GM19397 (cell line): Measurements from ENCODE around the gene SRMS.

Experiments
- ATAC-seq: cut with Tn5 transposase; IDR thresholded peaks from one replicate; pipeline ENCODE4 v1.9.1; 2021; ENCODE audit warnings: mild to moderate bottlenecking, moderate library complexity; ENCODE audit not compliant: unreplicated experiment

SRMS gene

DNA sequence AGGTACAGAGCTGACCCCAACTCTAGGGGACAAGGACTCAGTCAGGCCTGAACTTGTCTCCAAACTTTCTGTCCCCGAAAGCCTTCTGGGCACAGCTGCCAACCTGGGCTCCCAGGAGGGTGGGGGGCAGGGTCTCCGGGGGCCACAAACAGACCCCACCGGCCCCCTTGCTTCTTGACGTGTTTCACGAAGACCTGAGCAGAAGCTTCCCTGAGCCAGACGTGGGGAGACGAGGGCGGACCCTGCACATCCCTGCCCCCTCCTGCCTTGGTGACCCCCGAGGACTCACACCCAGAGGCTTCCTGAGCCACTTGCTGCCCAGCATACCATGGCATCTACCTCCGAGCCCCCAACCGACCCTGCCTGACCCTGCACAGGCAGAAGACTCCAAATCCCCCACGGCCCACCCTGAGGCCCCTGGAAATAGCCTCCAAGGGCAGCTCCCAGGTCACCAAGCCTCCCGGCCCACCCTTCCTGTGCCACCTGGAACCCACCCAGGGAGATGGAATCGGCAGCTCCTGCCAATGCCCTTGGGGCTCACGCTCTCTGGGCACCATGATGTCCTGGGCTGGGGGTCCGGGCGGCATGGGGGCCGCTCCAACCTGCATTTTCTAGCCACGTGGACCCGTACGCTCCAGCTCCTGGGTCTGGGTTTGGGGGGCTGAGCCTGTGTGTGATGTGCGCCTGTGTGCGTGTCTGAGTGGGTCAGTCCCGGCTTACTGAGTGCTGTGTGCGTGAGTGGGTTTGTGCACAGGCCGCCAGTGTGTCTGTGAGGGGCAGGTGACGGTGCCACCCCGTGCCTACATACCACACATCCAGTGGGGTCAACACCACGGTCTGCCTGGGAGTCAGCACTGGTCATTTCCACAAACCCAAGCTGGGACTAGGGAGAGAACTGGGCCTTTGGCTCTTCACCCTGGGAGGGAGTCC is 7.8 kb downstream of the SRMS start:
- no peak for ATAC-seq

DNA sequence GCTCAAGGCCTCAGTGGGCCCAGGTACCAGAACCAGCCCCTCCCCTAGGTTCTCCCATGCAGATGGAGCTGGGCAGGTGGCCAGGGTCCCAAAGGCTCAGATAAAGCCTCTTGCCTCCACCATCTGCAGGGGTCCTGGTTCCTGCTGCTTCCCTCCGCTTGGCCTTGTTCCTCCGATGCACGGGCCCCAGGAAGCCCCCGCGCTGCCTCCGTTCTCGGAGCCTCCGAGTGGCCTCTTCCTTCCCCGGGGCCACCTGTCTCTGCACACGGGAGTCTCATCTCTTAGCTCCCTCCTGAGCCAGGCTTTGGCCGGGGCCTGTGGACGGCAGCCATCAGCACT is 8.5 kb downstream of the SRMS start:
- ATAC-seq, result no peak

DNA sequence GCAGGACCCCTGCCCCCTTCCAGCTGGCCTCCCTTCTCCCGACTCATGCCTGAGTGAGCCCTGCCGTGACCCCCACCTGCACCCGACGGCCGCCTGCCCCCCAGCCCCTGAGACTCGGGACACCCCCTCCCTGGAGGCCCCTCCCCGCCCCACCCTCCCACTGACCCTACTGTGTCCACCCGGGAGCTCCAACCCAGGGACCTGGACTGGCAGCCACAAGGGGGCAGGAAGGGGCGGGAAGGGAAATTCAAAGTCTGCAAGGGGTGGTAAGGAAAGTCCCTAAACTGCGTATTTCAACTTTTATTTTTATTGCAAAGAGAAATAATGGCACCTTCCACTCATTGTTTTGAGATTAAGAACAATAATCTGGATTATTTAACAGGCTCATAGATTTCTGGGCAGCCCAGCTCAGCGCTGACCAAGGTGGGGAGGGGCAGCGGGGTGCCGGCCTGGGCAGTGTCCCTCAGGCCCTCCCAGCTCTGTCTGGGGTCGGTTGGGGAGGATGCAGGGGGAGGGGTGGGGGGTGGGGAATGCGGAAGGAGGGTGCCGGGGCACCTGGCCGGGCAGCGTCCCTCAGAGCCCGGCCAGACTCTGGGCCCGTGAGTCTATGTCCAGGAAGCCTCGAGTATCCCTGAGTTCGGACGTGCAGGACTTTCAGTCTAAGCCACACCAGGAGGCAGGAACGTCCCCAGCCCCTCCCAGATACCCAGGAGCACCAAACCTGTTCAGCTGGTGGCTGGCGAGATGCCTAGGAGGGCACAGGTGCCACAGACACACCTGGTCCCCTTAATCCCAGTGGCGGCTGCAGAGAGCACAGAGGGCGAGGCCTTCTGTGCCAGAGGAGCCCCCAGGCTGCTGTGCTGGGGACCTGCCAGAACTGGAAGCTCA is 9.1 kb downstream of the SRMS start:
- ATAC-seq, result no peak

DNA sequence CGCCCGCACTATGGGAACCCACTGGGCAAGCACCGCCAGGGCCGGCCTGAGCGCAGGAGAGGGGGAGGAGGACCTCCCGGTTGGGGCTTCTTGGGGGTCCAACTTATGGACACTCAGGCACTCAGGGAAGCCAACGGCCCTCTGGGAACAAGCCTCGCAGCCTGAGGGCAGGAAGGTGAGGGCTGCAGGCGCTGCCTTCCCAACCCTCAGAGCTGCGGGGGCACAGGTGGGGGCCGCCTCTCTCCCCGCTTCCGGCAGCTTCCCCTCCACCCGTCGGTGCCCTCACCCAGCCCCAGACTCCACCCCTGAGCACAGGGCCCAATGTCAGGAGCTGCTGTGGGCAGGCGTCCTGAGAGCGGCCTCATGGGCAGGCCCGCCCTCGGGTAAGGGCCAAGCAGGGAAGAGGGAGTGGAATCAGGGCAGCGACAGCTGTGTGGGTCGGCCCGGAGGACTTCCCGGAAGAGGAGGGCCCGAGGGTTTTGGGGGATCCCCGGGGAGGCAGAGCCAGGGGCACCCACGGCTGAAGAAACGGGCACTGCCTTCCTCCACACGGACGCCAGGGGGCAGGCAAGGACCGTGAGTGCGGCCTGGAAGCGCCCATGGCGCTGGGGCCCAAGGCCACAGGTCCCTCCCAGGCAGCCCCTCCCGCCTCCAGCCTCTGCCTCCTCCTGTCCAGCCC is 9.9 kb downstream of the SRMS start:
- peak; percentile 74 for ATAC-seq

DNA sequence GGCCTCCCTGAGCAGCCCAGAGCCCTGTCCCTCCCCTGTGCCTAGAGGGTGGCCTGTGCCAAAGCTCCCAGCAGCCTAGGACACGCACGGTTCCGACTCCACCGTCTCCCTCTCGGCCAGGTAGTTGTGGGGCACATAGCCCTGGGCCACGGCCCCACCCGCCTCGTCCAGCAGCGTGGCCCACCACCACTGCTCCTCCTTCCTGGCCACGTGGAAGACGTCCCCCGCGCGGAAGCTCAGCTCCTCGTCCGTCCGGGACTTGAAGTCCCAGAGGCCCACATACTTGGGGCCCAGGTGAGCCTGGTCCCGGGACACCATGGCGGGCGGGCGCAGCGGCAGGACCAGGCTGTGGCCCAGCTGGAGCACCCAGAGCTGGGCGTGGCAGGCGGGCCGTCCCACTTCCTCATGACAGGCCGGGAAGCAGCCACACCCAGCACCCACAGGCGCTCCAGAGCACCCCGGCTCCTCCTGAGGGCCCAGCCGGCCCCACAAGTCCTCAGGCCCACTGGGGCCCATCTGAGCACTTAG is 10.5 kb downstream of the SRMS start, which contains the start of gene PTK6:
TSS of gene PTK6 (minus strand) at position 380 of the 528 bp plus-strand sequence. CDS start at position 318, 62 bp downstream.
- peak; percentile 3 for ATAC-seq

DNA sequence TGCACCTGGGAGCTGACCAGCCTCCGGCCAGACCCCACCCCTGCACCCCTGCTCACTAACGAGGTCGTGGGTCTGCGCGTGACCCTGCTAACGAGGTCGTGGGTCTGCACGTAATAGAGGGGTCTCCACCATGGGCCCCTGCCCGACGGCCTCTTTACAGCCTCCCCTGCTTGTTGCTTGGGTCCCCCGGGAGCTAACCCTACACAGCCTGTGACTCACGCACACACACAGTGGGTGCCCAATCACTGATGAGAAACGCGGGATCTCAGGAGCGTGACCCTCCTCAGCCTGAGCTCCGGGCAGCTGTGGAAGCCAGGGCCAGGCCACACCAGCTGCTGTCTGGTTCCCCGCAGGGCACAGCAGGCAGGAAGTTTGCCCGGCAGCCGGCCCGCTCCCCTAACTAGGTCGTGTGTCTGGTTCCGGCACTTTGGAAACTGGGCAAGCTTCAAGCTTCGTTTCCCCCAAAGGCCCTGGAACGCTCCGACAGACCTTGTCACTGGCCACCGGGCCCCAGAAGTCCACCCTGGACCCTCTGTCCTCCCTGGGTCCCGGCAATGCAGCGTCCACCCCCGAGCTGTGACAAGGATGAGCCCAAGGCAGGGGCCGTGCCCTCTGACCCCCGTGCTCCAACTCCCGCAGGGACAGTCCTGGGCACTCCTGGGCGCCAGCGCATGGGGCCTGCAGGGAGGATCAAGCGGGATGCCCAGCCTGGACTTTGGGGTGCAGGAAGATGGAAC is 11.1 kb downstream of the SRMS start:
- no peak for ATAC-seq

DNA sequence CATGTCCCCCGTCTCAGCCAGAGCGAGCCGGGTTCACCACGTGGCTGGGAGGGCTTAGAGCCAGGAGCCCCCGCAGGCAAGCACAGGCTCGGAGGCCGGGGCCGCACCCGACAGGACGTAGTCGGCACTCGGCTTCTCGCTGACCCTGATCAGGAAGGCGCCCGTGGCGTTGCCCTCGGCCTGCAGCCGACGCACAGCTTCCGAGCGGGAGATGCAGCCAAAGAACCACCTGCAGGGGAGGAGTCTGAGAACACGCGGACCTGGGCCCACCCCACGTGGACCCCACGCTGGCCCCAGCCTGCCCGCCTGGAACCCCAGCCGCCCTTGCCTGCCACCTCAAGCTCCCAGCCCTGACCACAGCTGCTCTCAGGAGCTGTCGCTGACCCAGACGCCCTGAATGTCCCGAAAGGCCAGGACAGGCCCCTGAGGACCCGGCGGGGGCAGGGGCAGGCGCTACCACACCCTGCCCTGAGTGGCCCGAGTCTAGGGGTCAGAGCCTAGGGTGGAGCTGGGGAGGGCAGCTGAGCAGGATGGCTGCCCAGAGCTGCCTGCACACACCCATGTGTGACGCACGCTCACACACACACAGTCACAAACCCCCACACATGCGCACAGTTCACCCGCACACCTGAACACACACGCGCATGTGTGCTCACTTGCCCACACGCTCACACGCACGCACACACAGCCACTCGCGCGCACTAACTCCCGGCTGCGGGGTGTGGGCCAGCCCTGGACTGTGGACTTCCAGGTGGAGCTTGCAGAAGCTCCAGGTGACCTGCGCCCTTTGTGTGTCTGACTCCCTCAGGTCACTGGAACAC is 12.5 kb downstream of the SRMS start:
- no peak for ATAC-seq

DNA sequence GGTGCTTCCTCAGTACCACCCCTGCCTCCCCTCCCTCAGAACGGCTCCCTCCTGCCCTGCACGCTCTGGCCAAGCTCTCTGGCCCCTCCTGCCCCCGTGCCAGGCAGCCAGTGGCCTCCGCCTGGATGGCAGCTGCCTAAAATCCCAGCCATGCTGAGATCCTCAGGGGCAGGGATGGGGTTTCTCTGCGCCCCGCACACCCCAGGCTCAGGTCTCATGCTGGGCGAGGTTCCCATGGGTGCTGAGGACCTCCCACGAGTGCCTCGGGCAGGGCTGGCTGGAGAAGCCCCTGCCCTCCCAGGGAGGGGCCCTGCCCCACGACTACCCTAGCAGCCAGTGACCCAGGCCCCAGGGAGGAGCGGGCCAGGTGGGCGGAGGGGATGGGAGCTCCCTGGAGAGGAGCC is 13.1 kb downstream of the SRMS start:
- no peak for ATAC-seq

DNA sequence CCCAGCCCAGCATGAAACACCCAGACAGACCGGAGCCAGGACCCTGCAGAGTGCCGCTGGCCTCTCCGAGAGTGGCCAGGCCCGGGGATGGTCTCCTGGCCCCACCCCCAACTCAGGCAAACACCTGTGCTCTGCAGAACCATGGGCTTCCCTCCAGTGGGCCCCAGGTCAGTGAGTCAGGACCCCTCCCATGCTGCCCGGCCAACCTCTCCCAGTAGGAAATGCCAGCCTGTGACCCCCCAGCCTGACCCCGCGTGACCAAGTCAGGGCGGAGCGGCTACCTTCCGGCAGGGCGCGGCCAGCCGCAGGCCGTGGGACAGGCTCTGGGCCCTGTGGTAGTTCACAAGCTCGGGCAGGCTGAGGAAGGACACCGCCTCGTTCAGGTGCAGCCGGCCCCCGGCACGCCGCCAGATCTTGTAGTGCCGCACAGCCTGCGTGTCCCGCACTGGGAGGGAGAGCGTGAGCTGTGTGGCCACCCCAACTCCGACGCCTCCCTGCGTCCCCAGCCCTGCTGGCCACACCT is 13.6 kb downstream of the SRMS start:
- ATAC-seq, result no peak

DNA sequence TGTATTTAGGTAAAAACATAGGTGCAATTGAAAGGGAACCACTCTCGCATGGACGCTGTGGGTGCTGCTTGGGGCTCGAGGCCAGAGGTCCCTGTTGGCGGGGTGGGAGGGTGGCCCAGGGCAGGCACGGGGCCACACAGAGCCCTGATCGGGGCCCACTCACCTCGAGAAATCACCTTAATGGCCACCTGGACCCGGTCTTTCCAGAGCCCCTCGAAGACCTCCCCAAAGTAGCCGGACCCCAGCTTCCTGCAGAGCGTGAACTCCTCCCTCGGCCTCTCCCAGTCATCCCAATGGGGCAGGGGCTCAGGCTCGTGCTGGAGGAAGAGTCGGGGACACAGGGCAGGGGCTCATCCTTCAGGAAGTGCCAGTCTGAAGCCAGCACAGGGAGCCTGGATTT is 14.2 kb downstream of the SRMS start:
- ATAC-seq, result no peak

DNA sequence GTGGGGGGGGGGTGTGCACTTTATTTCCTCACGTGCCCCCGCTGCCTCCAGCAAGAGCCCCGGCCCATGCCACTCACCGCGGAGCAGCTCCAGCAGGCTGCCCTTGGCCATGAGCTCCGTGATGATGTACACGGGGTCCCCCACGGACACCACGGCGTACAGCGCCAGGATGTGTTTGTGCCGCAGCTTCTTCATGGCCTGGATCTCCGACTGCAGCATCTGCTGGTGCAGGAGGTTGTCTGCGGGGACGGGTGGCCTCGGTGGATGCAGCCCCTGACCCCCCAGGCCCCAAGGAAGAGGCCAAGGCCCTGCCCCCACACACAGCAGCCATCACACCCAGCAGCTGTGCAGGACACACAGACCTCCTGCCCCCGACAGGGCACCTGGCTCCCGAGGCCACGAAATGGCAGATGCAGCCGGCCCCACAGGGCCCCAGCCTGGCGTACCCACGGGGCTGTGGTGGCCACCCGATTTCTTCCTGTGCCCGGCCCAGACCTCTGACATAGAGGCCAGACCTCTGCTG is 15.0 kb downstream of the SRMS start:
- ATAC-seq, result no peak

DNA sequence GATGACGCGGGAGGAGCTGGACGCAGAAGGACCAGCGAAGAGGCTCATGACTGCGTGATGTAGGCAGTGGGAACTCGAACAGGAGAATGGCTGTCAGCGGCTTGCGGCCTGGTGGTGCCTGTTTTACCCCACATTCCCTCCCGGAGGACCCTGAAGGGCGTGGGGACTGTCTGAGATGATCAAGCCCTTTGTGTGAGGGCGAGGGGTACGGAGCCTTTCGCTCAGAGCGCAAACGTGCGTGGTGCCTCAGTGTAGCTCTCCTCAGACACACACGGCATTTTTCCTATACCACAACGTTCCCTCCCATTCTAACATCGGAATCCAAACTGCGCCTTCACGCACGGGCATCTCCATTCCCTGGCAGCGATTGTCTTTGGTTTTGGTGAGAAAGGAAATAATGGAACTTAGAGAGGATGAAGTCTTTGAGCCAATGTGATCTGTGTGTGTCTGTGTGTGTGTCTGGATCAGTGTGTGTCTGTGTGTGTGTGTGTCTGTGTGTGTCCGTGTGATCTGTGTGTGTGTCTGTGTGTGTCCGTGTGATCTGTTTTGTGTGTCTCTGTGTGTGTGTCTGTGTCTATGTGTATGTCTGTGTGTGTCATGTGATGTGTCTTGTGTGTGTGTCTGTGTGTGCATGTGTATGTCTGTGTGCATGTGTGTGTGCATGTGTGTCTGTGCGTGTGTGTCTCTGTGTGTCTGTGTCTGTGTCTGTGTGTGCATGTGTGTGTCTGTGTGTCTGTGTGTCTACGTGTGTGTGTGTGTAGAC is 15.7 kb downstream of the SRMS start:
- ATAC-seq, result no peak

DNA sequence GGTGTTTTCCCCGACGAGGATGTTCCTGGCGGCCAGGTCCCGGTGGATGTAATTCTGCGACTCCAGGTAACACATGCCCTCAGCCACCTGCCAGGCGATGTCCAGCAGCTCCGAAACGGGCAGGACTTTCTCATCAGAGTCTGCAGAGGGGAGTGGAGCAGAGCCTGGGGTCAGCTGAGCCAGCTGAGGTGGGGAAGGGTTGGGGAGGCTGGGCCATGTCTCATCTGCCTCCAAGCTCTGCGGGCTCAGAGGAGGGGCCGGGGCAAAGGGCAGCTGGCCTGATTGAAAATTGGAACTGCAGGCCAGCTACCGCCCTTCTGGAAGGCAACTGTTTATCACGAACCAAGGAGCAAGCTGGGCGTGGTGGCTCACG is 16.8 kb downstream of the SRMS start:
- ATAC-seq, result no peak

DNA sequence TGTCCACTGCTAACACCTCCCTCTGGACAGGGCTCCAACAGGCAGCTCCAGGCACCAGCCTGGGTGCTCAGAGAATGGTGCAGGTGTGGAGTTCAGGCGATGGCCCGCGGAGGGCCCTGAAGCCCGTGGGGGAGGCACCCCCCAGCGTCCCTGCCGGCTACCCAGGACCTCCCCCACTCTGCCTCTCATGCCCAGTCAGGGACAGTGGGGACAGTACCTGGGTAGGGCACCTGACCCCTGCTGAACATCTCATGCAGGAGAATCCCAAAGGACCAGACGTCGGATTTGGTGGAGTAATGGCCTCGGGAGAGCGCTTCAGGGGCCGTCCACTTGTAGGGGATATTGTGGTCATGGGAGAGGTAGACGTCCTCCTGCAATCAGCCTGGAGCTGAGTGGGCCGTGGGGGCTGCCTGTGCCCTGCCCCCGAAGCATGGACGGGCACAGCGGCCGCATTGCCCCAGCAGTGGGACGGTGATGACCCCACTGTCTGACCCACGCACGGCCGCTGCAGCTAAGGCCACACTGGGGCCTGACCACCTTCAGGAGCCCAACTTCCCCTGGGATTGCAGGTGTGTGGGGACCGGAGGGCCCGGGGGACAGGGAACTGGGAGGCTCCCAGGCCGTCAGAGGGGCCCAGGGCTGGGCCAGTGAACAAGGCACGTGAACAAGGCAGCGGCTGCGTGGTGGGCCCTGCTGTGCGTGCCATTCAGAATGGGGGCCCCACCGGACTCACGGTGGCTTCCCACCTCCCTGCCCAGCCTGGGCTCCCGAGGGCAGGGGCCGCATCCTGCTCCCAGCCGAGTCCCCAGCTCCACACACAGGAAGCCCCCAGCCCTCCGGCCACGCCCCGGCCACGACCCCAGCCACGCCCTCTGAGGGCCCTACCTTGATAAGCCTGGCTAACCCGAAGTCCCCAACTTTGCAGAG is 17.4 kb downstream of the SRMS start:
- ATAC-seq, result no peak

DNA sequence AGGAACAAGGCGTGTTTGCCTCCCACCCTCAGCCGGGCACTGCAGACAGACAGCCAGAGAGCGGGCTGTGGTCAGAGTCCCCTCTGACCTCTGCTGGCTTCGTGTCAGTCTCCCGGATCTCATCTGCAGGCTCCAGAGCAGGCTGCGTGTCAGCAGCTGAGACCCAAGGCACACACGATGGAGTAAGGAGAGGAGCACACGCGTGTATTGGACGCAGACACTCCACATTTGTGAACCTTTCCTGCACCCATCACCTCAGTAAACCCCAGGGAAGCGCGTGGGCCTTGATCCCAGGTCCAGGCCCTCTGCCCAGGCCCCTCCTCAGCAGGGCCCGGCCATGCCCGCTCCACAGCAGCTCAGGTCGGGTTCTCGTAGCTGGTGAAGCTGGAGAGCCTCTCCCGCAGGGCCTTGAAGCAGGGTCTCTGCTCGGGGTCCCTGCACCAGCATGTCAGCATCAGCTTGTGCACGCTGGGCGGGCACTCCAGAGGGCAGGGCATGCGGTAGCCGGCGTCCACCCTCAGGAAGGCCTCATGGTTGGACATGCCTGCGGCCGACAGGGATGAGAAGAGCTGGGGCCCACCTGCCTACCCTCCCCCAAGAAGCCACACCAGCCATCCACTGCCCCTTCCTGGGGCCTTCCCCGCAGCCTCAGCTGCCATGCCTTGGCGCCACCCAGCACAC is 18.2 kb downstream of the SRMS start:
- ATAC-seq, result no peak

DNA sequence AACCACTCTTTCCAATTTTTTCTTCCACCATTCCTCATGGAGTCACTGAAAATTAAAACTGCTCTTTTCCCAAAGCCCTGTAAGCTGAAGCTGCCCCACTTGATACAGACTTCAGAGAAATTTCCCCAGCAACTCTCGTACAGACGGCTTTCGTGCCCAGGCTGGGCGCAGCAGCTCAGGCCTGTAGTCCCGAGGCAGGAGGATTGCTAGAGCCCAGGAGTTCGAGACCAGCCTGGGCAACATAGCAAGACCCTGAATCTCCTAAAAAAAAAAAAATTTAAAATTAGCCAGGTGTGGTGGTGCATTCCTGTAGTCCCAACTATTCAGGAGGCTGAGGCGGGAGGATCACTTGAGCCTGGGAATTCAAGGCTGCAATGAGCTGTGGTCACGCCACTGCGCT is 20.4 kb downstream of the SRMS start:
- ATAC-seq, result no peak

DNA sequence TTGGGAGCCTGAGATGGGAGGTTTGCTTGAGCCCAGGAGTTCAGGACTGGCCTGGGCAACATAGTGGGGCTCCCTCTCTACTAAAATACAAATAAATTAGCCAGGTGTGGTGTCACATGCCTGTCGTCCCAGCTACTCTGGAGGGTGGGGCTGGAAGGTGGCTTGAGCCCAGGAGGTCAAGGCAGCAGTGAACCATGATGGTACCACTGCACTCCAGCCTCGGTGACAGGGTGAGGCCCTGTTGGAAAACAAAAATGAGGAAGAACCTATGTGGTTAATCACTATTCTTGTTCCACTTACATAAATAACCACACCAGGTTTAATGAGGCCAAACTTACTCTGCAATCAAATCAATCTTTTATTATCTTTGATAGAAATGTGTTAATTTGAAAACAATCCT is 21.6 kb downstream of the SRMS start:
- ATAC-seq, result no peak
